ENCODE data around the gene ASXL2. TPM values are rescaled to one million over a fixed set of nuclear protein-coding genes. Genes with fewer than 3 reads are reported as not detected.

Gene ASXL2
- total RNA-seq, 2 donors from 2014 or later = 6.6 to 8.3 TPM

- Histone ChIP-seq H3K9me3 (no peaks in the 10 kb centered on the region), H3K27me3 (no peaks in the 10 kb centered on the region), H3K36me3 (replicated peaks in 1 of 2; ENCODE audit: insufficient read depth in 1 of 2, low read depth in 2 of 2) (peaks cover 0 to 8% of the 10 kb centered on the region in 2 donors), H3K4me1 (peaks cover 16% of the 10 kb centered on the region), H3K4me3 (no peak overlapping the region), H3K27ac (peak overlapping the region in 1 of 4 donors; percentile 38)
- no peak for TF ChIP-seq POLR2A (IDR thresholded peaks at IDR 0.05)
- TF ChIP-seq, protein P1, sequence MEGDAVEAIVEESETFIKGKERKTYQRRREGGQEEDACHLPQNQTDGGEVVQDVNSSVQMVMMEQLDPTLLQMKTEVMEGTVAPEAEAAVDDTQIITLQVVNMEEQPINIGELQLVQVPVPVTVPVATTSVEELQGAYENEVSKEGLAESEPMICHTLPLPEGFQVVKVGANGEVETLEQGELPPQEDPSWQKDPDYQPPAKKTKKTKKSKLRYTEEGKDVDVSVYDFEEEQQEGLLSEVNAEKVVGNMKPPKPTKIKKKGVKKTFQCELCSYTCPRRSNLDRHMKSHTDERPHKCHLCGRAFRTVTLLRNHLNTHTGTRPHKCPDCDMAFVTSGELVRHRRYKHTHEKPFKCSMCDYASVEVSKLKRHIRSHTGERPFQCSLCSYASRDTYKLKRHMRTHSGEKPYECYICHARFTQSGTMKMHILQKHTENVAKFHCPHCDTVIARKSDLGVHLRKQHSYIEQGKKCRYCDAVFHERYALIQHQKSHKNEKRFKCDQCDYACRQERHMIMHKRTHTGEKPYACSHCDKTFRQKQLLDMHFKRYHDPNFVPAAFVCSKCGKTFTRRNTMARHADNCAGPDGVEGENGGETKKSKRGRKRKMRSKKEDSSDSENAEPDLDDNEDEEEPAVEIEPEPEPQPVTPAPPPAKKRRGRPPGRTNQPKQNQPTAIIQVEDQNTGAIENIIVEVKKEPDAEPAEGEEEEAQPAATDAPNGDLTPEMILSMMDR (IDR thresholded peaks at IDR 0.05) = no peak
- DNase-seq = no peak
- intact Hi-C loops (cut with DNase I) = no loop called here
- 82 to 84% methylated on average over 1 of the region's 1 CpG for WGBS, 2 donors
- ATAC-seq = no peak
Measured at GRCh38 chr2:25758348-25758747, 119.9 kb downstream of the ASXL2 start.

GRCh38 chr2:25757906-25758305 lies 120.4 kb downstream of the ASXL2 start:
- no peak for TF ChIP-seq POLR2A (IDR thresholded peaks at IDR 0.05)
- TF ChIP-seq, protein P1 (IDR thresholded peaks at IDR 0.05) = no peak
- intact Hi-C loops (cut with DNase I) = no loop called here
- peak; percentile 71 for ATAC-seq
- 13 to 23% methylated on average over 1 of the region's 1 CpG for WGBS, 2 donors
- no peak overlapping the region for H3K4me3 ChIP-seq
- peaks cover 16% of the 10 kb centered on the region for H3K4me1 ChIP-seq
- H3K27ac ChIP-seq = peak overlapping the region in 1 of 4 donors; percentile 38
- no peaks in the 10 kb centered on the region for H3K27me3 ChIP-seq
- peaks cover 0 to 8% of the 10 kb centered on the region in 2 donors for H3K36me3 ChIP-seq (replicated peaks in 1 of 2; ENCODE audit: insufficient read depth in 1 of 2, low read depth in 2 of 2)
- peak in 1 of 4 donors; percentile 17 for DNase-seq
- H3K9me3 ChIP-seq = no peaks in the 10 kb centered on the region

DNA sequence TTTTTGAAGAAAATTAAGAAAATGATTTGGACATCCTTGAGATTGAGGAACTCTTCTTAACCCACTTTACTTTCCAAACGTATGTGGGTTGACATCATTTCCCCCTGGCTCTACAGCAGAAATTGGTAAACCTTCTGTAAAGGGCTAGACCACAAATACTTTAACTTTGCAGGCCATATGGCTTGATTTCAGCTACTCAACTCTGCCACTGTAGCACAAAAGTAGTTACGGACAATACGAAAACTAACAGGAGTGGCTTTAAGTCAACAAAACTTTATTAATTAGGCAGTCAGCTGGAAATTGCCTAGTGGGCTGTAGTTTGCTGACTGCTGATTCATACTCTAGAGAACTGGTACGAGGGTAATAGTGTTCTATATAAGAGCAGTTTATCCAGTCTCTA lies 121.8 kb downstream of the ASXL2 start:
- DNase-seq (no peak), ATAC-seq (no peak)
- H3K27ac ChIP-seq = no peak overlapping the region
- intact Hi-C loops (cut with DNase I) = no loop called here
- no peak overlapping the region for H3K4me3 ChIP-seq
- H3K4me1 ChIP-seq = peaks cover 16% of the 10 kb centered on the region
- no peaks in the 10 kb centered on the region for H3K9me3 ChIP-seq
- TF ChIP-seq POLR2A (IDR thresholded peaks at IDR 0.05) = no peak
- TF ChIP-seq, protein P1 (IDR thresholded peaks at IDR 0.05) = no peak
- H3K27me3 ChIP-seq = no peaks in the 10 kb centered on the region
- 63 to 92% methylated on average over 4 of the region's 4 CpGs for WGBS, 2 donors
- peaks cover 0 to 10% of the 10 kb centered on the region in 2 donors for H3K36me3 ChIP-seq (replicated peaks in 1 of 2; ENCODE audit: insufficient read depth in 1 of 2, low read depth in 2 of 2)

DNA sequence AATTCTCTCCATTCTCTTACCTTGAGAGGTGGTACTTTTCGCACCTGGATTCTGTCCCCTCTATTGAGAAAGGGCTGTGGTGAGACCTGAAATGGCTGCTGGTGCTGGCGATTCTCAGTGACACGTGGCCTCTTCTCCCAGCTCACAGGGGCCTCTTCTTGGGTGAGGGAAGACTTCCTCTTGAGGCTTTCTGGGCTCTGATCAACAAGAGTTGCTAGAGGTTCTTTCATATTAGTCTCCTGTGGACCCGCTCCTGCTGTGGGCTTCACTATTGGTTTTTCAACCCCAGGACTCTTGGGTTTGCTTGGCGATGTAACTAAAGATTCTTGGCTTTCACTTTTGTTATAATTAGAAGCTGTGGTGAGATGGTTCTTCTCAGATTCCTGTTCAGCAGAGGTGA lies 128.6 kb downstream of the ASXL2 start:
- no peaks in the 10 kb centered on the region for H3K27me3 ChIP-seq
- 77 to 97% methylated on average over 5 of the region's 5 CpGs for WGBS, 2 donors
- no peak overlapping the region for H3K4me3 ChIP-seq
- intact Hi-C loops (cut with DNase I) = no loop called here
- no peak for TF ChIP-seq POLR2A (IDR thresholded peaks at IDR 0.05)
- TF ChIP-seq, protein P1 (IDR thresholded peaks at IDR 0.05) = no peak
- H3K36me3 ChIP-seq (replicated peaks in 1 of 2; ENCODE audit: insufficient read depth in 1 of 2, low read depth in 2 of 2) = peaks cover 15% of the 10 kb centered on the region in 2 donors
- ATAC-seq (no peak), DNase-seq (no peak)
- no peaks in the 10 kb centered on the region for H3K4me1 ChIP-seq
- no peaks in the 10 kb centered on the region for H3K9me3 ChIP-seq
- H3K27ac ChIP-seq = no peak overlapping the region

- WGBS, 2 donors = 78 to 93% methylated on average over 6 to 8 of the region's 8 CpGs
Measured at GRCh38 chr2:25744055-25744454, 134.2 kb downstream of the ASXL2 start.

More at GRCh38 chr2:25744055-25744454, 134.2 kb downstream of the ASXL2 start:
- no peak for TF ChIP-seq POLR2A (IDR thresholded peaks at IDR 0.05)
- TF ChIP-seq, protein P1 (IDR thresholded peaks at IDR 0.05) = no peak
- no peaks in the 10 kb centered on the region for H3K27me3 ChIP-seq
- H3K4me3 ChIP-seq = no peak overlapping the region
- no peaks in the 10 kb centered on the region for H3K9me3 ChIP-seq
- no peak for DNase-seq
- no peak overlapping the region for H3K27ac ChIP-seq
- H3K4me1 ChIP-seq = peaks cover 26% of the 10 kb centered on the region
- peaks cover 7 to 13% of the 10 kb centered on the region in 2 donors for H3K36me3 ChIP-seq (replicated peaks in 1 of 2; ENCODE audit: insufficient read depth in 1 of 2, low read depth in 2 of 2)
- ATAC-seq = no peak
- intact Hi-C loops (cut with DNase I) = no loop called here

Data from body of pancreas (tissue), 4 donors.